Prostate gland (tissue), 2 donors: ENCODE data around the gene AJAP1.

Experiments used
- POLR2A ChIP-seq: fragments of 450-650 bp; IDR thresholded peaks from one replicate; pipeline ENCODE4 v1.6.1; 2016; ENCODE audit warnings: antibody characterized with exemption, mild to moderate bottlenecking
- TF ChIP-seq, protein P1 (sequence below), 4 experiments: fragments of 200-600 bp in 2 of 4; fragments of 450-650 bp in 2 of 4; sonication (generic) in 2 of 4; IDR thresholded peaks; 1 replicate in 3 of 4; 2 replicates in 1 of 4; pipeline ENCODE4 v1.5.1; 2016 to 2019; ENCODE audit warnings: antibody characterized with exemption in 4 of 4, mild to moderate bottlenecking in 2 of 4, moderate library complexity in 2 of 4

DNA sequence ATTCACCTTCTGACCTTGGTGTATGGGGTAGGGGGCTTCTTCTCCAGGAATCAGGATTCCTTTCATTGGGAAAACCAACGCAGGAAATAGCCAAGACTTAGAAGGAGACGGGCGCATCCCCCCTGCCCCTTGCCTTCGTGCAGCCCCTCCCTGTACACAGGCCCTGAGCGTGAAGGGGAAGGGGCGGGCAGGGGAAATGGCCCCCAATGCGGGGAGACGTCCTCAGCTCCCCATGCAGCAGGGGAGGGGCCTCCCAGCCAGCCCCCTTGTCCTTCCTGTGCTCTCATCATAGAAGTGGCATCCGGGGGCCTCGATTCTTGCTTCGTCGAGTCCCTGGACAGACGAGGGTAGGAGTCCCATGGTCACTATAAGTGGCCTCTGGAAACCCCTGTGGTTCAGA, 116.9 kb downstream of the AJAP1 start:
- TF ChIP-seq, protein P1, sequence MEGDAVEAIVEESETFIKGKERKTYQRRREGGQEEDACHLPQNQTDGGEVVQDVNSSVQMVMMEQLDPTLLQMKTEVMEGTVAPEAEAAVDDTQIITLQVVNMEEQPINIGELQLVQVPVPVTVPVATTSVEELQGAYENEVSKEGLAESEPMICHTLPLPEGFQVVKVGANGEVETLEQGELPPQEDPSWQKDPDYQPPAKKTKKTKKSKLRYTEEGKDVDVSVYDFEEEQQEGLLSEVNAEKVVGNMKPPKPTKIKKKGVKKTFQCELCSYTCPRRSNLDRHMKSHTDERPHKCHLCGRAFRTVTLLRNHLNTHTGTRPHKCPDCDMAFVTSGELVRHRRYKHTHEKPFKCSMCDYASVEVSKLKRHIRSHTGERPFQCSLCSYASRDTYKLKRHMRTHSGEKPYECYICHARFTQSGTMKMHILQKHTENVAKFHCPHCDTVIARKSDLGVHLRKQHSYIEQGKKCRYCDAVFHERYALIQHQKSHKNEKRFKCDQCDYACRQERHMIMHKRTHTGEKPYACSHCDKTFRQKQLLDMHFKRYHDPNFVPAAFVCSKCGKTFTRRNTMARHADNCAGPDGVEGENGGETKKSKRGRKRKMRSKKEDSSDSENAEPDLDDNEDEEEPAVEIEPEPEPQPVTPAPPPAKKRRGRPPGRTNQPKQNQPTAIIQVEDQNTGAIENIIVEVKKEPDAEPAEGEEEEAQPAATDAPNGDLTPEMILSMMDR (IDR thresholded peaks at IDR 0.05) = no peak
- TF ChIP-seq POLR2A = no peak
